Smooth muscle cell (in vitro differentiated cells): ENCODE data around the gene JAKMIP1. TPM values are rescaled to one million over a fixed set of nuclear protein-coding genes. Genes with fewer than 3 reads are reported as not detected.

Experiments used
- DNase-seq: peaks from one replicate; lab custom pipeline; 2025; ENCODE audit not compliant: unreplicated experiment; lab: John Stamatoyannopoulos, UW
- H2AFZ ChIP-seq: fragments of 200-600 bp; sonication (generic); 2 replicates; pipeline ENCODE4 v1.6.0; 2016; ENCODE audit warnings: antibody characterized with exemption, low read depth, mild to moderate bottlenecking
- H3F3A ChIP-seq: fragments of 200-600 bp; sonication (generic); 2 replicates; pipeline ENCODE4 v1.6.0; 2017; ENCODE audit warnings: antibody characterized with exemption, low read depth
- H3K27ac ChIP-seq: fragments of 200-600 bp; sonication (generic); 2 replicates; pipeline ENCODE4 v1.5.1; 2016; ENCODE audit warnings: low read depth, mild to moderate bottlenecking
- H3K27me3 ChIP-seq: fragments of 200-600 bp; sonication (generic); 2 replicates; pipeline ENCODE4 v1.6.1; 2016; ENCODE audit warnings: low read depth, mild to moderate bottlenecking
- H3K36me3 ChIP-seq: fragments of 200-600 bp; sonication (generic); 2 replicates; pipeline ENCODE4 v1.5.1; 2016; ENCODE audit warnings: low read depth
- H3K4me1 ChIP-seq: fragments of 200-600 bp; sonication (generic); 2 replicates; pipeline ENCODE4 v1.5.1; 2016; ENCODE audit warnings: low read depth
- H3K4me2 ChIP-seq: fragments of 200-600 bp; sonication (generic); 2 replicates; pipeline ENCODE4 v1.6.0; 2016; ENCODE audit warnings: mild to moderate bottlenecking
- H3K4me3 ChIP-seq: fragments of 200-600 bp; sonication (generic); 2 replicates; pipeline ENCODE4 v1.5.1; 2016; ENCODE audit warnings: mild to moderate bottlenecking
- H3K79me2 ChIP-seq: fragments of 200-600 bp; sonication (generic); 2 replicates; pipeline ENCODE4 v1.6.0; 2016; ENCODE audit warnings: low read depth, mild to moderate bottlenecking
- H3K9ac ChIP-seq: fragments of 200-600 bp; sonication (generic); 2 replicates; pipeline ENCODE4 v1.6.0; 2016; ENCODE audit warnings: low read depth
- H3K9me3 ChIP-seq: fragments of 200-600 bp; sonication (generic); replicated peaks from 2 replicates; pipeline ENCODE4 v1.5.1; 2016; ENCODE audit warnings: low read depth
- H4K20me1 ChIP-seq: fragments of 200-600 bp; sonication (generic); 2 replicates; pipeline ENCODE4 v1.6.0; 2016; ENCODE audit warnings: low read depth
- WGBS: methylation state at CpG from one replicate; pipeline ENCODE4 v1.1.7; 2016; ENCODE audit warnings: low lambda C conversion rate; 5-methylcytosine and 5-hydroxymethylcytosine counted together
- polyA plus RNA-seq: library from polyadenylated mRNA; unstranded; fragments of >200 nt; fragmentation: Nextera tagmentation; extraction: Ambion mirVana; gene quantifications from 2 replicates; pipeline ENCODE4 v1.2.1, GENCODE V29; 2016
- total RNA-seq: library from RNA; depleted of rRNA; stranded (reverse); fragments of >200 nt; gene quantifications from 2 replicates; pipeline ENCODE4 v1.2.3, GENCODE V29; 2014
- TF ChIP-seq, protein P1 (sequence below): fragments of 200-600 bp; sonication (generic); IDR thresholded peaks from 2 replicates; pipeline ENCODE4 v1.5.1; 2017; ENCODE audit warnings: borderline replicate concordance, mild to moderate bottlenecking, antibody characterized with exemption; ENCODE audit not compliant: insufficient read depth, poor library complexity, severe bottlenecking

JAKMIP1 gene
- total and polyA plus RNA-seq, 2 experiments from 2014 or later, result 0.64 TPM; not detected in 1

GRCh38 chr4:6191448-6192130, 8.8 kb downstream of the JAKMIP1 start:
- 95% methylated on average over 11 of the region's 11 CpGs for WGBS
- Histone ChIP-seq H3K4me3 (no peak overlapping the region), H3K27ac (no peak overlapping the region), H3K4me1 (peaks cover 12% of the 10 kb centered on the region), H3K27me3 (peaks cover 29% of the 10 kb centered on the region), H4K20me1 (no peaks in the 10 kb centered on the region), H3F3A (no peaks in the 10 kb centered on the region), H3K9me3 (no peaks in the 10 kb centered on the region), H3K4me2 (no peak overlapping the region), H3K9ac (no peak overlapping the region), H3K79me2 (no peaks in the 10 kb centered on the region), H3K36me3 (no peaks in the 10 kb centered on the region), H2AFZ (no peak overlapping the region)
- TF ChIP-seq, protein P1, sequence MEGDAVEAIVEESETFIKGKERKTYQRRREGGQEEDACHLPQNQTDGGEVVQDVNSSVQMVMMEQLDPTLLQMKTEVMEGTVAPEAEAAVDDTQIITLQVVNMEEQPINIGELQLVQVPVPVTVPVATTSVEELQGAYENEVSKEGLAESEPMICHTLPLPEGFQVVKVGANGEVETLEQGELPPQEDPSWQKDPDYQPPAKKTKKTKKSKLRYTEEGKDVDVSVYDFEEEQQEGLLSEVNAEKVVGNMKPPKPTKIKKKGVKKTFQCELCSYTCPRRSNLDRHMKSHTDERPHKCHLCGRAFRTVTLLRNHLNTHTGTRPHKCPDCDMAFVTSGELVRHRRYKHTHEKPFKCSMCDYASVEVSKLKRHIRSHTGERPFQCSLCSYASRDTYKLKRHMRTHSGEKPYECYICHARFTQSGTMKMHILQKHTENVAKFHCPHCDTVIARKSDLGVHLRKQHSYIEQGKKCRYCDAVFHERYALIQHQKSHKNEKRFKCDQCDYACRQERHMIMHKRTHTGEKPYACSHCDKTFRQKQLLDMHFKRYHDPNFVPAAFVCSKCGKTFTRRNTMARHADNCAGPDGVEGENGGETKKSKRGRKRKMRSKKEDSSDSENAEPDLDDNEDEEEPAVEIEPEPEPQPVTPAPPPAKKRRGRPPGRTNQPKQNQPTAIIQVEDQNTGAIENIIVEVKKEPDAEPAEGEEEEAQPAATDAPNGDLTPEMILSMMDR, result no peak
- DNase-seq, result no peak

- no peaks in the 10 kb centered on the region for H3K9me3 ChIP-seq
- H3K4me1 ChIP-seq, result peaks cover 12% of the 10 kb centered on the region
- no peak overlapping the region for H2AFZ ChIP-seq
- no peaks in the 10 kb centered on the region for H3F3A ChIP-seq
- no peaks in the 10 kb centered on the region for H4K20me1 ChIP-seq
- no peaks in the 10 kb centered on the region for H3K79me2 ChIP-seq
- H3K36me3 ChIP-seq, result no peaks in the 10 kb centered on the region
- 93% methylated on average over 8 of the region's 8 CpGs for WGBS
- no peak for DNase-seq
- H3K4me2 ChIP-seq, result no peak overlapping the region
- no peak overlapping the region for H3K4me3 ChIP-seq
- TF ChIP-seq, protein P1, result no peak
- H3K9ac ChIP-seq, result no peak overlapping the region
- H3K27ac ChIP-seq, result no peak overlapping the region
- peaks cover 18% of the 10 kb centered on the region for H3K27me3 ChIP-seq
Measured at GRCh38 chr4:6190486-6190885, 9.9 kb downstream of the JAKMIP1 start.

- Histone ChIP-seq H3K4me1 (peaks cover 12% of the 10 kb centered on the region), H3K79me2 (no peaks in the 10 kb centered on the region), H3K27ac (no peak overlapping the region), H2AFZ (no peak overlapping the region), H3F3A (no peaks in the 10 kb centered on the region), H3K9me3 (no peaks in the 10 kb centered on the region), H3K36me3 (no peaks in the 10 kb centered on the region), H3K27me3 (peaks cover 14% of the 10 kb centered on the region), H3K9ac (no peak overlapping the region), H4K20me1 (no peaks in the 10 kb centered on the region), H3K4me2 (no peak overlapping the region), H3K4me3 (no peak overlapping the region)
- DNase-seq, result no peak
- WGBS, result 86% methylated on average over 5 of the region's 5 CpGs
- TF ChIP-seq, protein P1, result no peak
Measured at GRCh38 chr4:6189511-6189910, 10.8 kb downstream of the JAKMIP1 start.
